NCI-H82 (cell line): ENCODE measurements around the gene PRAMEF27.
"Not testable (repeated sequence)": the region's sequence is repeated elsewhere in the genome, so short reads cannot be mapped to it uniquely, and the experiment has no call there.

Source experiments
- DNase-seq: peaks from one replicate; lab custom pipeline; 2025; lab: John Stamatoyannopoulos, UW

The PRAMEF27 gene

DNA sequence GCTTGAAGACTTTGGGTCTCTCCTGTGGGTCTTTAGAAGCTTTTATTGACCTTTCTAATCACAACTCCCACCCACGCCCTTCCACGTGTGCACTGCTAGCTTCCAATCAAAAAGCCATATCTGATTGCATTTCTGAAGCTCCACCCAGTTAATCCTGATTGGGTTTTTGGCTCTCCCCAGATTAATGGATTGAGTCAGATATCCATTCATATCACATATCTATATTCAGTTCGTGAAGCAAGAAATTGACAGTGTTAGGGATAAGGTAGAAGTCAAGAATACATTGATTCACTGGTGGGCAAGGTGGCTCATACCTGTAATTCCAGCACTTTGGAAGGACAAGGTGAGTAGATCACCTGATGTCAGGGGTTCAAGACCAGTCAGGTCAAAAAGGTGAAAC lies at the start of gene PRAMEF27:
TSS of gene PRAMEF27 (minus strand) at position 101 of the 400 bp plus-strand sequence. CDS start 2,916 bp downstream, outside the sequence.
- not testable (repeated sequence) for DNase-seq

DNA sequence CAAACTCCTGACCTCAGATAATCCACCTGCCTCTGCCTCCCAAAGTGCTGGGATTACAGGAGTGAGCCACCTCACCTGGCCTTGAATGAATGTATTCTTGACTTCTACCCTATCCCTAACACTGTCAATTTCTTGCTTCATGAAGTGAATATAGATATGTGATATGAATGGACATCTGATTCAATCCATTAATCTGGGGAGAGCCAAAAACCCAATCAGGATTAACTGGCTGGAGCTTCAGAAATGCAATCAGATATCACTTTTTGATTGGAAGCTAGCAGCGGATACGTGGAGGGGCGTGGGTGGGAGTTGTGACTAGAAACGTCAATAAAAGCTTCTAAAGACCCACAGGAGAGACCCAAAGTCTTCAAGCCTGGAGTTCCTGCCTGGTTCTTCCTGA lies 14.1 kb upstream of the PRAMEF27 start, which contains the start of gene PRAMEF25:
TSS of gene PRAMEF25 (plus strand) at position 301 of the 400 bp plus-strand sequence. CDS start 2,920 bp downstream, outside the sequence.
- DNase-seq = not testable (repeated sequence)

DNA sequence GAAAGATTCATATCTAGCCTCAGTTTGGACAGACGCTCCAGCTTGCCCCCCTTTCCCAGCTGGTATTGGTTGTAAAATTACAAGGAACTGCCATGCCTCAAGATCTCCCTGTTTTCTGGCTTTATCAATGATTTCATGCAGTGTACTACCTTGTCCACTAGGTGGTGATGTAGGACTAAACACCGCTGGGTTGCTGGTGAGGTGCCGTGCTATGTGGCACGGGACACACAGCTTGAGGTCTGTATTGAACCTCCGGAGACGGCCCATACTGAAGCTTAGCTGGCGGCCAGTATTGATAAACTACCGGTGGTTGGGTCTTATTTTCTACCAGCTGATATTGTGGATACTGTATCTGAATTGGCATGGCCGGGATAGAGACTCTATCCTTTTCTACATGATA lies 36.5 kb downstream of the PRAMEF27 start:
- DNase-seq = not testable (repeated sequence)

DNA sequence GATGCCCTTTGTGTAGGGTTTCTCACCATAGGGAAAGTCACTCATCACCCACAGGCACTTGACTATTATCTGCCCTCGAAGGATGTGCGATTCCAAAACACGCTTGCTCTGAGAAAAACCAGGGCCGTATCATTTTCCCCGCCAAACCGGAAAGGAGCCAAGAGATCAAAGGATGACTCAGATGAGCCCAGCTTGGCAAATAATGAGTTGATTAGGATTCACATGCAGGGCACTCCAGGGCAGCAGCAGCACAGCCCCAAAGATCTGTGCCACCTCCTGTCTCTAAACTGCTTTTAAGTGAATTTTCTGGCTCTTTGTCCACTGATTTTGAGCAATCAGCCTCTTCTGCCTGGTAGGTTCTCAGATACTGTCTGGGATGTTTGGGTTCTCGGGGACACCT lies 44.4 kb downstream of the PRAMEF27 start:
- DNase-seq = not testable (repeated sequence)

DNA sequence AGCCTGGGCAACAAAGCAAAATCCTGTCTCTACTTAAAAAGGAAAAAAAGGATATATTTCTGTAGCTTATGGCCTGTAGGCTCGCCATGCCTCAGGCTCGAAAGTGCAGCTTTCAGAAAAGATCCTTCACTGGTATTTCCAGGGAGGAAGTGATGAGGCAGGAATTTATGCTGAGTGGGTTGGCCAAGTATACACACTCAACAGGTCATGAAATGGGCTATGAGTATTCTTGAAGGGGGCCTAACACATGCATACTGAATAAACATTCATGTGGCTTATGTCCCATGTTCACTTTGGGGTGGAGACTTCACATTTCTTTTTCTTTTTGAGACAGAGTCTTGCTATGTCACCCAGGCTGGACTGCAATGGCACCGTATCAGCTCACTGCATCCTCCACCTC lies 47.0 kb downstream of the PRAMEF27 start:
- not testable (repeated sequence) for DNase-seq

DNA sequence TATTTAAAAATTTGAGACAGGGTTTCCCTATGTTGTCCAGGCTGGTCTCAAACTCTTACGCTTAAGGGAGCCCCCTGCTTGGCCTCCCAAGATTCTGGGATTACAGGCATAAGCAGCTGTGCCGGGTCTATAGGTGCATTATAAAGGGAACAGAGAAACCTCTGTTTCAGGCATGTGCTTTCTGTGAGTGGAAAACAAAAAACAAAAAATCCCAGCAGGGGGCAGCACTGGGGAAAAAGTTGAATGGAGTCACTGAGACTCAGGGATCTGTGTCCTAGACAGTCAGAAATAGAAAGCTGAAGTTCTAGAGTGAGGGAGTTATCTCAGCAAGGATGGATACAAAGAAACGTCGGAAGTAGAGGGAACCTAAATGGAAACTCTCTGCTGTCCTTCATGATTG lies 50.6 kb downstream of the PRAMEF27 start:
- not testable (repeated sequence) for DNase-seq
